SK-N-SH (cell line): ENCODE measurements around the gene SPATA20. TPM values are rescaled to one million over a fixed set of nuclear protein-coding genes. Genes with fewer than 3 reads are reported as not detected.

ENCODE experiments used
- CTCF ChIA-PET: fragments of 300-600, 350-600 bp; formaldehyde crosslinking; extraction: SDS; loops from one replicate; lab custom pipeline; 2021; lab: Yijun Ruan, JAX
- POLR2A ChIA-PET: fragments of 350-600 bp; sonication (Branson Sonifier 250); formaldehyde crosslinking; extraction: SDS; loops from one replicate; lab custom pipeline; 2020; ENCODE audit warnings: antibody characterized with exemption, inconsistent platforms; lab: Yijun Ruan, JAX
- DNase-seq: peaks from one replicate; pipeline ENCODE4 v3.0.0; 2012
- H2AFZ ChIP-seq: fragments of 200-600 bp; sonication (generic); 2 replicates; pipeline ENCODE4 v1.8.1; 2016; ENCODE audit warnings: antibody characterized with exemption, mild to moderate bottlenecking, low read depth
- H3F3A ChIP-seq: fragments of 200-600 bp; sonication (generic); replicated peaks from 2 replicates; pipeline ENCODE3; 2016; ENCODE audit warnings: antibody characterized with exemption, mild to moderate bottlenecking; ENCODE audit not compliant: insufficient read depth
- H3K27ac ChIP-seq, 2 experiments: fragments of 200-500 bp in 1 of 2; fragments of 200-600 bp in 1 of 2; sonication (Bioruptor generic) in 1 of 2; sonication (generic), shearing (Covaris generic) in 1 of 2; 2 replicates each; pipeline versions ENCODE4 v1.5.1 to v1.6.1; 2014 to 2016; ENCODE audit warnings: low read depth in 2 of 2, inconsistent platforms in 1 of 2, low read length in 1 of 2, mild to moderate bottlenecking in 1 of 2, mixed read lengths in 1 of 2
- H3K27me3 ChIP-seq: fragments of 200-600 bp; sonication (generic), shearing (Covaris generic); 2 replicates; pipeline ENCODE4 v1.6.1; 2016; ENCODE audit warnings: mixed run types; ENCODE audit not compliant: insufficient read depth
- H3K36me3 ChIP-seq, 2 experiments: fragments of 200-500 bp in 1 of 2; fragments of 200-600 bp in 1 of 2; sonication (Bioruptor generic) in 1 of 2; sonication (generic) in 1 of 2; replicated peaks in 1 of 2; 2 replicates each; pipeline versions ENCODE3 to v1.5.1; 2014 to 2016; ENCODE audit warnings: low read length in 1 of 2, mild to moderate bottlenecking in 1 of 2; ENCODE audit not compliant: insufficient read depth in 2 of 2, control insufficient read depth in 1 of 2
- H3K4me1 ChIP-seq, 2 experiments: fragments of 200-500 bp in 1 of 2; fragments of 200-600 bp in 1 of 2; sonication (Bioruptor generic) in 1 of 2; sonication (generic), shearing (Covaris generic) in 1 of 2; 2 replicates each; pipeline versions ENCODE4 v1.5.1 to v1.6.1; 2014 to 2016; ENCODE audit warnings: low read depth in 1 of 2, low read length in 1 of 2, mixed run types in 1 of 2; ENCODE audit not compliant: insufficient read depth in 2 of 2, control insufficient read depth in 1 of 2
- H3K4me2 ChIP-seq: fragments of 200-600 bp; sonication (generic), shearing (Covaris generic); 2 replicates; pipeline ENCODE4 v1.6.1; 2017; ENCODE audit warnings: mixed run types
- H3K4me3 ChIP-seq, 2 experiments: fragments of 200-500 bp in 1 of 2; fragments of 200-600 bp in 1 of 2; sonication (Bioruptor generic) in 1 of 2; sonication (generic), shearing (Covaris generic) in 1 of 2; 2 replicates each; pipeline versions ENCODE4 v1.5.1 to v1.8.1; 2014 to 2016; ENCODE audit warnings: low read depth in 2 of 2, inconsistent platforms in 1 of 2, low read length in 1 of 2, mild to moderate bottlenecking in 1 of 2, mixed read lengths in 1 of 2, moderate library complexity in 1 of 2
- H3K79me2 ChIP-seq: fragments of 200-600 bp; sonication (generic); 2 replicates; pipeline ENCODE4 v1.8.1; 2017; ENCODE audit warnings: mild to moderate bottlenecking; ENCODE audit not compliant: insufficient read depth
- H3K9ac ChIP-seq: fragments of 200-600 bp; sonication (generic); 2 replicates; pipeline ENCODE4 v1.6.1; 2017; ENCODE audit warnings: mixed run types
- H3K9me2 ChIP-seq: fragments of 200-600 bp; sonication (generic); 2 replicates; pipeline ENCODE4 v1.6.1; 2017; ENCODE audit warnings: mixed run types
- H3K9me3 ChIP-seq: fragments of 200-600 bp; sonication (generic); 2 replicates; pipeline ENCODE4 v1.6.1; 2017; ENCODE audit warnings: mixed run types, mild to moderate bottlenecking, moderate library complexity
- H4K20me1 ChIP-seq: fragments of 200-600 bp; sonication (generic); 2 replicates; pipeline ENCODE4 v1.6.1; 2017; ENCODE audit warnings: mild to moderate bottlenecking, mixed run types; ENCODE audit not compliant: insufficient read depth
- CHD2 ChIP-seq: fragments of 150-350 bp; IDR thresholded peaks from 2 replicates; pipeline ENCODE4 v1.6.1; 2018; ENCODE audit warnings: low read length; ENCODE audit not compliant: partially characterized antibody
- ELF1 ChIP-seq: IDR thresholded peaks from 2 replicates; pipeline ENCODE4 v1.4.0; 2012
- FOXJ3 ChIP-seq: sonication (generic); formaldehyde crosslinking; IDR thresholded peaks from 2 replicates; pipeline ENCODE4 v1.5.1; 2020; ENCODE audit warnings: mild to moderate bottlenecking, missing genetic modification reagents
- FOXM1 ChIP-seq: IDR thresholded peaks from 2 replicates; pipeline ENCODE4 v1.4.0; 2012; ENCODE audit warnings: low read depth, mild to moderate bottlenecking
- GABPA ChIP-seq: IDR thresholded peaks from 2 replicates; pipeline ENCODE4 v1.4.0; 2012; ENCODE audit warnings: low read depth, mild to moderate bottlenecking
- GATA2 ChIP-seq: sonication (generic); formaldehyde crosslinking; IDR thresholded peaks from 2 replicates; pipeline ENCODE4 v1.5.0; 2020; ENCODE audit warnings: mild to moderate bottlenecking, missing genetic modification reagents
- NRF1 ChIP-seq: IDR thresholded peaks from 2 replicates; pipeline ENCODE4 v1.6.1; 2012; ENCODE audit warnings: low read depth, mild to moderate bottlenecking, low read length
- RFX5 ChIP-seq: IDR thresholded peaks from 2 replicates; pipeline ENCODE4 v1.6.1; 2012; ENCODE audit warnings: mild to moderate bottlenecking, improper control_type of control experiment, low read length
- RXRA ChIP-seq: IDR thresholded peaks from 2 replicates; pipeline ENCODE4 v1.4.0; 2012; ENCODE audit warnings: low read depth, mild to moderate bottlenecking, borderline replicate concordance
- SIN3A ChIP-seq: IDR thresholded peaks from 2 replicates; pipeline ENCODE4 v1.6.1; 2012; ENCODE audit warnings: low read depth, mild to moderate bottlenecking, low read length, moderate library complexity, borderline replicate concordance
- SMC3 ChIP-seq: IDR thresholded peaks from 2 replicates; pipeline ENCODE4 v1.6.1; 2012; ENCODE audit warnings: low read depth, low read length, improper control_type of control experiment
- TAF1 ChIP-seq: IDR thresholded peaks from 2 replicates; pipeline ENCODE4 v1.6.1; 2012; ENCODE audit warnings: low read depth, mild to moderate bottlenecking, low read length, moderate library complexity, borderline replicate concordance
- WGBS: methylation state at CpG from one replicate; pipeline ENCODE4 v1.1.6; 2017; ENCODE audit warnings: low lambda C conversion rate; 5-methylcytosine and 5-hydroxymethylcytosine counted together
- polyA plus RNA-seq, 3 experiments: library from polyadenylated mRNA; depleted of rRNA; stranded (reverse); fragments of >200 nt; gene quantifications; 2 replicates each; pipeline ENCODE4 v1.2.3, GENCODE V29; 2012
- TF ChIP-seq, protein P1 (sequence below): fragments of 150-350 bp; IDR thresholded peaks from 2 replicates; pipeline ENCODE4 v1.6.1; 2016; ENCODE audit warnings: mild to moderate bottlenecking, low read depth, low read length
- TF ChIP-seq, protein P2 (sequence below): fragments of 200-600 bp; sonication (generic); IDR thresholded peaks from 2 replicates; pipeline ENCODE4 v1.6.1; 2017; ENCODE audit warnings: antibody characterized with exemption, mild to moderate bottlenecking, moderate library complexity

SPATA20 gene
- polyA plus RNA-seq, 1 of the 3 experiments (the other 2 are of a cell fraction), result 92.0 TPM

DNA sequence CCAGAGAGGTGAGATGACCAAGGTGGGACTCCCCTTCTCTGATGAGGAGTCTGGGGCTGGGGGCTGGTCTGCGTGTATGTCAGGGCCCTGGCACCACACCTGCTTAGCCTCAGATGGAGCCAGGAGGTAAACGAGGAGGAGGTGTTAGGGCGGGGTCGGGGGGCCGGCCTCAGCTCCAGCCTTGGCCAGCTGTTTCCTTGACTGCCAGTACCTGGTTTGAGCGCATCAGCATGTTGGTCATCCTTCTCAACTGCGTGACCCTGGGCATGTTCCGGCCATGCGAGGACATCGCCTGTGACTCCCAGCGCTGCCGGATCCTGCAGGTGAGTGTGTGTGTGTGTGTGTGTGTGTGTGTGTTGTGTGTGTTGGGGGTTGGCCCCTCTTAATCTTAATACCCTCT, 21.7 kb downstream of the SPATA20 start:
- CTCF ChIA-PET, result interaction anchor here (1.3 to 4.7 kb wide), 4 partner anchors 18 to 61 kb away, joined by 5 to 27 read pairs (median 12); no protein-coding TSS in a partner anchor
- POLR2A ChIA-PET, result interaction anchor here (0.6 kb wide), 1 partner anchor 298 kb away, joined by 3 read pairs; the partner anchor contains the start of gene TOB1
- no peak overlapping the region for H3K4me2 ChIP-seq
- H3K4me1 ChIP-seq, result peaks cover 10 to 57% of the 10 kb centered on the region in 2 experiments
- H4K20me1 ChIP-seq, result no peaks in the 10 kb centered on the region
- peaks cover 5% of the 10 kb centered on the region for H3K27me3 ChIP-seq
- H2AFZ ChIP-seq, result no peak overlapping the region
- no peaks in the 10 kb centered on the region for H3K79me2 ChIP-seq
- no peak for DNase-seq
- WGBS, result 93% methylated on average over 12 of the region's 12 CpGs
- no peaks in the 10 kb centered on the region for H3K36me3 ChIP-seq
- no peaks in the 10 kb centered on the region for H3K9me3 ChIP-seq
- no peak overlapping the region for H3K4me3 ChIP-seq
- peaks cover 4% of the 10 kb centered on the region for H3F3A ChIP-seq
- TF ChIP-seq TAF1 (no peak), RFX5 (no peak), CHD2 (no peak), GATA2 (CRISPR knock-in tag) (no peak), FOXM1 (no peak), GABPA (no peak), NRF1 (no peak)
- TF ChIP-seq, protein P1, sequence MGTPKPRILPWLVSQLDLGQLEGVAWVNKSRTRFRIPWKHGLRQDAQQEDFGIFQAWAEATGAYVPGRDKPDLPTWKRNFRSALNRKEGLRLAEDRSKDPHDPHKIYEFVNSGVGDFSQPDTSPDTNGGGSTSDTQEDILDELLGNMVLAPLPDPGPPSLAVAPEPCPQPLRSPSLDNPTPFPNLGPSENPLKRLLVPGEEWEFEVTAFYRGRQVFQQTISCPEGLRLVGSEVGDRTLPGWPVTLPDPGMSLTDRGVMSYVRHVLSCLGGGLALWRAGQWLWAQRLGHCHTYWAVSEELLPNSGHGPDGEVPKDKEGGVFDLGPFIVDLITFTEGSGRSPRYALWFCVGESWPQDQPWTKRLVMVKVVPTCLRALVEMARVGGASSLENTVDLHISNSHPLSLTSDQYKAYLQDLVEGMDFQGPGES, result no peak
- TF ChIP-seq, protein P2, sequence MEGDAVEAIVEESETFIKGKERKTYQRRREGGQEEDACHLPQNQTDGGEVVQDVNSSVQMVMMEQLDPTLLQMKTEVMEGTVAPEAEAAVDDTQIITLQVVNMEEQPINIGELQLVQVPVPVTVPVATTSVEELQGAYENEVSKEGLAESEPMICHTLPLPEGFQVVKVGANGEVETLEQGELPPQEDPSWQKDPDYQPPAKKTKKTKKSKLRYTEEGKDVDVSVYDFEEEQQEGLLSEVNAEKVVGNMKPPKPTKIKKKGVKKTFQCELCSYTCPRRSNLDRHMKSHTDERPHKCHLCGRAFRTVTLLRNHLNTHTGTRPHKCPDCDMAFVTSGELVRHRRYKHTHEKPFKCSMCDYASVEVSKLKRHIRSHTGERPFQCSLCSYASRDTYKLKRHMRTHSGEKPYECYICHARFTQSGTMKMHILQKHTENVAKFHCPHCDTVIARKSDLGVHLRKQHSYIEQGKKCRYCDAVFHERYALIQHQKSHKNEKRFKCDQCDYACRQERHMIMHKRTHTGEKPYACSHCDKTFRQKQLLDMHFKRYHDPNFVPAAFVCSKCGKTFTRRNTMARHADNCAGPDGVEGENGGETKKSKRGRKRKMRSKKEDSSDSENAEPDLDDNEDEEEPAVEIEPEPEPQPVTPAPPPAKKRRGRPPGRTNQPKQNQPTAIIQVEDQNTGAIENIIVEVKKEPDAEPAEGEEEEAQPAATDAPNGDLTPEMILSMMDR, result no peak
- no peaks in the 10 kb centered on the region for H3K9me2 ChIP-seq
- H3K27ac ChIP-seq, result no peak overlapping the region
- H3K9ac ChIP-seq, result no peak overlapping the region

DNA sequence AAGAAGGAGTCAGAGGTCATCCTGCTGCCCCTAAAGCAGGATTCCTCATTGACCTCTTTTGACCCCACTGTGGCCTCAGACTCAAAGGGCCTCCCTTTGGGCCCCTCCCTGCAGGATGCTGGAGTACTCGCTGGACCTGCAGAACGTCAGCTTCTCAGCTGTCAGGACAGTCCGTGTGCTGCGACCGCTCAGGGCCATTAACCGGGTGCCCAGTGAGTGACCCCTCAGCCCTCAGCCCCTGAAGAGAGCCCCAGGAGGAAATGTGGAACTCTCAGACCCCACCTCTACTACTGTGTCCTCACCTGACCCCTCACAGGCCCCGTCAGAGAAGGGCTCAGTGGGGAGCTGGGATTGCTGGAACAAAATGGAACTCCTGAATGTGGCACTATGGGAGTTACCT, 22.6 kb downstream of the SPATA20 start:
- Histone ChIP-seq H3K9me3 (no peaks in the 10 kb centered on the region), H3K79me2 (no peaks in the 10 kb centered on the region), H3F3A (peaks cover 4% of the 10 kb centered on the region), H3K27me3 (no peaks in the 10 kb centered on the region; the same call in 1 of the 2 replicates), H3K36me3 (no peaks in the 10 kb centered on the region), H3K4me1 (peaks cover 8 to 50% of the 10 kb centered on the region in 2 experiments), H2AFZ (no peak overlapping the region), H3K9me2 (no peaks in the 10 kb centered on the region), H3K27ac (no peak overlapping the region), H3K9ac (no peak overlapping the region), H3K4me3 (no peak overlapping the region), H4K20me1 (no peaks in the 10 kb centered on the region), H3K4me2 (no peak overlapping the region)
- 86% methylated on average over 7 of the region's 7 CpGs for WGBS
- peak; percentile 67 for DNase-seq
- no peak for TF ChIP-seq ELF1
- no peak for TF ChIP-seq SMC3
- TF ChIP-seq SIN3A, result no peak
- TF ChIP-seq FOXJ3 (CRISPR knock-in tag), result no peak
- no peak for TF ChIP-seq RXRA
- ChIA-PET CTCF (interaction anchor here (0.7 to 4.7 kb wide), 10 partner anchors 10 to 61 kb away, joined by 3 to 27 read pairs (median 3); no protein-coding TSS in a partner anchor), POLR2A (interaction anchor here (2.0 kb wide), 1 partner anchor 16 kb away, joined by 7 read pairs; no protein-coding TSS in a partner anchor)
